Uterus (tissue), 4 donors: ENCODE results near the gene IFT43. TPM values are rescaled to one million over a fixed set of nuclear protein-coding genes. Genes with fewer than 3 reads are reported as not detected.
A peak's percentile ranks its signal among the peaks of the same experiment; 100 is the strongest.
"Not testable (repeated sequence)": the region's sequence is repeated elsewhere in the genome, so short reads cannot be mapped to it uniquely, and the experiment has no call there.

Experiments
- DNase-seq, 2 donors: peaks; one replicate each; pipeline ENCODE4 v3.0.0-alpha.2; 2019 to 2020
- H3K27ac ChIP-seq, 2 donors: fragments of 200-600 bp; sonication (generic); 1 replicate in 1 of 2; 2 replicates in 1 of 2; pipeline ENCODE4 v1.5.1; 2016 to 2018
- H3K27me3 ChIP-seq, 2 donors: fragments of 200-600 bp; sonication (generic); one replicate each; pipeline ENCODE4 v1.5.1; 2018 to 2019; ENCODE audit warnings: control low read depth in 1 of 2
- H3K36me3 ChIP-seq, 2 donors: fragments of 200-600 bp; sonication (generic); one replicate each; pipeline ENCODE4 v1.5.1; 2019; ENCODE audit warnings: control low read depth in 1 of 2
- H3K4me1 ChIP-seq, 2 donors: fragments of 200-600 bp; sonication (generic); one replicate each; pipeline ENCODE4 v1.5.1; 2018 to 2019; ENCODE audit warnings: control low read depth in 1 of 2
- H3K4me3 ChIP-seq, 2 donors: fragments of 200-600 bp; sonication (generic); 1 replicate in 1 of 2; 2 replicates in 1 of 2; pipeline ENCODE4 v1.5.1; 2018 to 2019; ENCODE audit warnings: mild to moderate bottlenecking in 1 of 2
- H3K9me3 ChIP-seq, 2 donors: fragments of 200-600 bp; sonication (generic); one replicate each; pipeline ENCODE4 v1.5.1; 2019; ENCODE audit warnings: control low read depth in 1 of 2
- POLR2A ChIP-seq, 2 donors: fragments of 450-650 bp; IDR thresholded peaks; one replicate each; pipeline ENCODE4 v1.6.1; 2016; ENCODE audit warnings: antibody characterized with exemption in 2 of 2, mild to moderate bottlenecking in 1 of 2, moderate library complexity in 1 of 2
- intact Hi-C: fragments of 100-400 bp; cut with DNase I; formaldehyde crosslinking; loops from one replicate; pipeline ENCODE4 v1.15.1; 2023; ENCODE audit warnings: low total_unique reads
- total RNA-seq, 4 donors: library from RNA; depleted of rRNA in 3 of 4; stranded (reverse); fragments of >200 nt in 3 of 4; gene quantifications; one replicate each; pipeline versions ENCODE4 v1.1.0 to v1.2.4, GENCODE V29; 2014 to 2023
- TF ChIP-seq, protein P1 (sequence below), 4 experiments: fragments of 200-600 bp in 2 of 4; fragments of 450-650 bp in 2 of 4; sonication (generic) in 2 of 4; IDR thresholded peaks; one replicate each; pipeline ENCODE4 v1.5.1; 2016 to 2019; ENCODE audit warnings: antibody characterized with exemption in 4 of 4, mild to moderate bottlenecking in 2 of 4, moderate library complexity in 1 of 4
- donor health status: DM: yes; HTN: yes; CAD: no.

Gene IFT43
- total RNA-seq, 4 donors from 2014 or later: 34.2 to 75.3 (median 49.1) TPM

DNA sequence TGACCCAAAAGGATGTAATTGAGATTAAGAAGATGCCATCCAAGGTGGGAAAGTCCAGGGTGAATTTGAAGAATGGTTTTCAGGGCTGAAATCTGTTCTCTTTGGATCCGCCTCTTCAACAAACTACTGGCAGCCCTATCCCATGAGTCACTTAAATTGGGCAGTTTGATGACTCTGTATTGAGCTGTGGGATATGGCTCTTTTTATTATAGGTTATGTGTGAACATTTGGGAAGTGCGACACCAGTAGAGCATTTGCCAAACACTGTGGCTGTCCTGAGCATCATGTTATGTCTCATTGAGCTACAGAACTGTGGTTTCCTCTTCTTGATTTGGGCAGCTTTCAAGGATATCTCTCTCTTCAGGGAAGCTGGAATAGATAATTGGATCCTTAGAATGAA is 22.3 kb downstream of the IFT43 start:
- H3K27me3 ChIP-seq: no peaks in the 10 kb centered on the region
- intact Hi-C loops: no loop called here
- H3K4me3 ChIP-seq: no peak overlapping the region
- H3K36me3 ChIP-seq: no peaks in the 10 kb centered on the region
- no peak for DNase-seq
- peaks cover 0 to 11% of the 10 kb centered on the region in 2 donors for H3K9me3 ChIP-seq
- no peak for TF ChIP-seq POLR2A (IDR thresholded peaks at IDR 0.05)
- TF ChIP-seq, protein P1, sequence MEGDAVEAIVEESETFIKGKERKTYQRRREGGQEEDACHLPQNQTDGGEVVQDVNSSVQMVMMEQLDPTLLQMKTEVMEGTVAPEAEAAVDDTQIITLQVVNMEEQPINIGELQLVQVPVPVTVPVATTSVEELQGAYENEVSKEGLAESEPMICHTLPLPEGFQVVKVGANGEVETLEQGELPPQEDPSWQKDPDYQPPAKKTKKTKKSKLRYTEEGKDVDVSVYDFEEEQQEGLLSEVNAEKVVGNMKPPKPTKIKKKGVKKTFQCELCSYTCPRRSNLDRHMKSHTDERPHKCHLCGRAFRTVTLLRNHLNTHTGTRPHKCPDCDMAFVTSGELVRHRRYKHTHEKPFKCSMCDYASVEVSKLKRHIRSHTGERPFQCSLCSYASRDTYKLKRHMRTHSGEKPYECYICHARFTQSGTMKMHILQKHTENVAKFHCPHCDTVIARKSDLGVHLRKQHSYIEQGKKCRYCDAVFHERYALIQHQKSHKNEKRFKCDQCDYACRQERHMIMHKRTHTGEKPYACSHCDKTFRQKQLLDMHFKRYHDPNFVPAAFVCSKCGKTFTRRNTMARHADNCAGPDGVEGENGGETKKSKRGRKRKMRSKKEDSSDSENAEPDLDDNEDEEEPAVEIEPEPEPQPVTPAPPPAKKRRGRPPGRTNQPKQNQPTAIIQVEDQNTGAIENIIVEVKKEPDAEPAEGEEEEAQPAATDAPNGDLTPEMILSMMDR (IDR thresholded peaks at IDR 0.05): no peak
- no peak overlapping the region for H3K27ac ChIP-seq
- H3K4me1 ChIP-seq: peaks cover 0 to 6% of the 10 kb centered on the region in 2 donors

GRCh38 chr14:76009627-76010026 is 24.1 kb downstream of the IFT43 start:
- H3K36me3 ChIP-seq, H3K27me3 ChIP-seq, H3K27ac ChIP-seq, H3K4me3 ChIP-seq, H3K9me3 ChIP-seq, H3K4me1 ChIP-seq, intact Hi-C loops, DNase-seq: not testable (repeated sequence)

GRCh38 chr14:76011930-76012329 is 26.4 kb downstream of the IFT43 start:
- H3K36me3 ChIP-seq: no peaks in the 10 kb centered on the region

GRCh38 chr14:76012354-76012753 is 26.8 kb downstream of the IFT43 start:
- TF ChIP-seq, protein P1 (IDR thresholded peaks at IDR 0.05): peak in 2 of 4 experiments; percentile 18 to 28
- TF ChIP-seq POLR2A (IDR thresholded peaks at IDR 0.05): no peak
- no peaks in the 10 kb centered on the region for H3K36me3 ChIP-seq
- no peaks in the 10 kb centered on the region for H3K27me3 ChIP-seq
- peak; percentile 42 to 50 for DNase-seq
- peak overlapping the region; percentile 68 to 70 for H3K27ac ChIP-seq
- peaks cover 0 to 6% of the 10 kb centered on the region in 2 donors for H3K4me1 ChIP-seq
- no peaks in the 10 kb centered on the region for H3K9me3 ChIP-seq
- no peak overlapping the region for H3K4me3 ChIP-seq
- intact Hi-C loops: no loop called here

More at GRCh38 chr14:76011930-76012329, 26.4 kb downstream of the IFT43 start:
- Histone ChIP-seq H3K27ac (peak overlapping the region; percentile 68 to 70), H3K27me3 (no peaks in the 10 kb centered on the region), H3K9me3 (no peaks in the 10 kb centered on the region), H3K4me3 (no peak overlapping the region), H3K4me1 (peaks cover 0 to 6% of the 10 kb centered on the region in 2 donors)
- DNase-seq: no peak
- TF ChIP-seq POLR2A (IDR thresholded peaks at IDR 0.05): no peak
- intact Hi-C loops: no loop called here

GRCh38 chr14:76015191-76015590 is 29.6 kb downstream of the IFT43 start:
- DNase-seq: no peak
- Histone ChIP-seq H3K9me3 (no peaks in the 10 kb centered on the region), H3K27me3 (no peaks in the 10 kb centered on the region), H3K4me1 (peaks cover 0 to 6% of the 10 kb centered on the region in 2 donors), H3K4me3 (no peak overlapping the region), H3K27ac (no peak overlapping the region), H3K36me3 (no peaks in the 10 kb centered on the region)
- TF ChIP-seq, protein P1 (IDR thresholded peaks at IDR 0.05): no peak
- intact Hi-C loops: no loop called here

DNA sequence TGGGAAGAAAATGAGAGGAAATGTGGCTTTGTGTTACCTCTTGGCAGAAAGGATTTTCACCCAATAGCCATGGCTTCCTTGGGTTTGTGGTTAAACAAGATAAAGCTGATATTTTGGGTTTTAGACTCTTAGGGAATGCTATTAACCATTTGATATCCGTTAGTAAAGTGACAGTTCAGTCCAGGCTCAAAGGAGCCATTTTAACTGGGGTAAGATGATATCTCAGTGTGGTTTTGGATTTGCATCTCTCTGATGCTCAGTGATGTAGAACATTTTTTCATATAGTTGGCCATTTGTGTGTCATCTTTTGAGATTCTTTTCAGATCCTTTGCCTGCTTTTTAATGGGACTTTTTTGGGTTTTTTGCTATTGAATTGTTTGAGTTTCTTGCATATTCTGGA is 30.1 kb downstream of the IFT43 start:
- H3K9me3 ChIP-seq: no peaks in the 10 kb centered on the region

More for the DNA sequence above, 30.1 kb downstream of the IFT43 start:
- Histone ChIP-seq H3K27ac (no peak overlapping the region), H3K27me3 (no peaks in the 10 kb centered on the region), H3K36me3 (no peaks in the 10 kb centered on the region), H3K4me3 (no peak overlapping the region), H3K4me1 (peaks cover 0 to 6% of the 10 kb centered on the region in 2 donors)
- TF ChIP-seq, protein P1 (IDR thresholded peaks at IDR 0.05): no peak
- no peak for TF ChIP-seq POLR2A (IDR thresholded peaks at IDR 0.05)
- no peak for DNase-seq
- intact Hi-C loops: no loop called here
